Jurkat, Clone E6-1 (cell line): ENCODE results near the gene MRC2.

Source experiments
- DNase-seq: peaks from one replicate; pipeline ENCODE4 v3.0.0-alpha.2; 2011; ENCODE audit warnings: low read depth, low spot score
- H3K4me3 ChIP-seq: 2 replicates; pipeline ENCODE4 v1.5.1; 2011; ENCODE audit warnings: mild to moderate bottlenecking, low read length, control low read depth, moderate library complexity

MRC2 gene

DNA sequence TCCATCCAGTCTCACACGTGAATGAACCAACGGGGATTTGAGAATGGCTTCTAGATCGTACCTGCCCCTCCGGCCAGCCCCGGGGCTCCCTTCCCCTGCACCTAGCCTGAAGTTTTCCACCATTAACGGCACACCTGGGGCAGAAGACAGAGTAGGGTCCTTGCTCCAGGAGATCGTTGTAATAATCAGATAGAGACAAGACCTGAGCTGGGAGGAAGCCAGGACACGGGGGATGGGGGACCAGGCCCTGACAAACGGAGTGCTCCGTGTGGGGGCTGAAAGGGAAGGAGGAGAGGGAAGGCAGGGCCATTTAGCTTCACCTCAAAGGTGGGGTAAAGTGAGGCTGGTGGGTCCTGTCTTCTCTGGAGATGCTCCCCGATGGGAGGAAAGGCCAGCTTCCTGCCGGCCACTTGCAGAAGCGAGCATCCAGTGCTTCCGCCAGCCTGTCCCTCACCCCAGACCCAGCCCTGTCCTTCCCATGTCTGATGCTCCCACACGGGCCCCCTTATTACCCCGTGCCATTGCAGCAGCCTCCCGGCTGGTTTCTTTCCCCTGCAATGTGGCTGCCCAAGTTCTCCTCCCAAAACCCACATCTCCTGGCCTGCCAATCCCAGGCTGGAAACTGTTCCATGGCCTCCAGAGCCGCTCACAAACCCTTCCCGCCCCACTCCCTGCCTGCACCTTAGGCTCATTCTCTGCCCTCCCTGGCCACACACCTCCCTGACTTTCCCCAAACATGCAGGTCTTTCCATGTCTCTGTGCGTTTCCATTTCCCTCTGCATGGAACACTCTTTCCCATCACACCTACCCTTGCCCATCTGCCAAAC lies 79.3 kb downstream of the MRC2 start:
- no peak overlapping the region for H3K4me3 ChIP-seq
- no peak for DNase-seq

- no peak for DNase-seq
- no peak overlapping the region for H3K4me3 ChIP-seq
Observed at GRCh38 chr17:62707425-62707739, 79.9 kb downstream of the MRC2 start.

- H3K4me3 ChIP-seq, result no peak overlapping the region
- no peak for DNase-seq
Observed at GRCh38 chr17:62708587-62708986, 81.1 kb downstream of the MRC2 start.

- no peak overlapping the region for H3K4me3 ChIP-seq
- DNase-seq, result no peak
Observed at GRCh38 chr17:62712171-62712581, 84.7 kb downstream of the MRC2 start.

- no peak for DNase-seq
- H3K4me3 ChIP-seq, result no peak overlapping the region
Observed at GRCh38 chr17:62713086-62713881, 85.8 kb downstream of the MRC2 start.

- H3K4me3 ChIP-seq, result no peak overlapping the region
- DNase-seq, result no peak
Observed at GRCh38 chr17:62714016-62714777, 86.7 kb downstream of the MRC2 start.

DNA sequence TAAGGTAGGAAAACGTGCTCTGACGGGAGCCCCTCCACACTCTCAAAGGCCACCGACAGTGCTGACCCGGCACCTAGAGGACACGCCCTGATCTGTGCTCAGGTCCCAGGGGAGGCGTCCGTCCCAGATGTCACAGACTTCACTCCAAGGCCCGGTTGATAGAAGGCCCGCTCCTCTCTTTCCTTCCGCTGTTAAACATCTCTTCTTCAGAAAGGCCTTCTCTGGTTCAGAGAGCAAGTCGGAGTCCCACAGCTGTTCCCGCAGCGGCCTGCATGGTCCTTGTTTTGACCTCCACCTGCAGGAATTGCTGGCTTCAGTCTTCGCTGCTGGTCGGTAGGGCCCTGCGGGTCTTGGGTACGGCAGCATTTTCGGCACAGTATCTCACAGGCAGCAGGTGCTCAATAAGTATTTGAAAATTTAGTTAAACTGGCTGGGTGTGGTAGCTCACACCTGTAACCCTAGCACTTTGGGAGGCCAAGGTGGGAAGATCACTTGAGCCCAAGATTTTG lies 88.5 kb downstream of the MRC2 start:
- no peak overlapping the region for H3K4me3 ChIP-seq
- no peak for DNase-seq

DNA sequence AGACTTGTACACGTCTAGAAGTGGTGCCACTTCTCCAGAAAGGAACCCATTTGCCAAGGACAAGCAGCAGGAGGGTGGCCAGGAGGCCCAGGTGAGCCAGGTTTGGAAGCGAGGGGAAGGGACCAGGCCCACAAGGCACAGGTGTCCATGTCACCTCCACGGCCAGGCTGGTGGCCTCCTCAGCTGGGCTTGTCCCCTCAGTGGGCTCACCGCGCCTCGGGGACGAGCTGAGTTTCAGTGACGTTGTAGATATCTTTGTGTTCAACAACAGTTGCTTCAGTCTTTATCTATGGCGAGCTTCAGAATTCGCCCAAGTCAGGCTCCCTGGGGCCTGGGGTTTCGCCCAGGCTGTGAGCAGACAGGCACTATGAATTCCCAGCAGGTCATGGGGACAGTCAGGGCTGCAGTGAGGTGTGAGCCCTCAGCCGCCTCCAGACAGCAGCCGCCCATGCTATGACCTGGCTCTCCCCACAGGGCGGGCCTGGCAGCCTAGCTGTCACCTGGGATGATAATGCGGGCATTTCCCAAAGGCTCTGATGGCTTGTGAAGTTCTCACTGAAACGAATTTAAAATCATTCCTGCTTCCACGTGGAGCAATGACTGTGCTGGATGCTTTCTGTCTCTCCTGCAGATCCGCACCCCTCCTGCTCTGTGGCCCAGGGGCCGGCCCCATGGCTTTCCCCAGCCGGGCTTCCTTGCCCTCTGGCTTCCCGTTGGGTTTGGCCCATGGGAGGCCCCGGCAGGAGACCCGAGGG lies 89.5 kb downstream of the MRC2 start:
- H3K4me3 ChIP-seq, result no peak overlapping the region
- DNase-seq, result no peak

DNA sequence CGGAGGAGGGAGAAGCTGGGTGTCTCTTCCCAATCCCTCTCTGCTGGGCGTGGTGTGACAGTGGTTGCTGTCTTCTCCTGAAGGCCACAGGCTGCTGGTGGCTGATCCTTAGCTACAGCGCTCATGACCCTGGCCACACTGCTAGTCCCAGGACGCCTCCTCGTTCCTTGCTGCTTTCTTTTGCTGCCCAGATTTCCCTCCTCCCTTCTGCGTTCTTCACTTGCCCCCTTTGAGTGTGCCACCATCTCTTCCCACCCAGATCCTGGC lies 90.1 kb downstream of the MRC2 start:
- no peak overlapping the region for H3K4me3 ChIP-seq
- DNase-seq, result no peak

GRCh38 chr17:62717889-62718288 lies 90.4 kb downstream of the MRC2 start:
- H3K4me3 ChIP-seq, result no peak overlapping the region

GRCh38 chr17:62718429-62718828 lies 91.0 kb downstream of the MRC2 start:
- no peak overlapping the region for H3K4me3 ChIP-seq
- DNase-seq, result no peak

More at GRCh38 chr17:62717889-62718288, 90.4 kb downstream of the MRC2 start:
- no peak for DNase-seq

- H3K4me3 ChIP-seq, result no peak overlapping the region
- DNase-seq, result no peak
Observed at GRCh38 chr17:62719586-62719985, 92.1 kb downstream of the MRC2 start.

DNA sequence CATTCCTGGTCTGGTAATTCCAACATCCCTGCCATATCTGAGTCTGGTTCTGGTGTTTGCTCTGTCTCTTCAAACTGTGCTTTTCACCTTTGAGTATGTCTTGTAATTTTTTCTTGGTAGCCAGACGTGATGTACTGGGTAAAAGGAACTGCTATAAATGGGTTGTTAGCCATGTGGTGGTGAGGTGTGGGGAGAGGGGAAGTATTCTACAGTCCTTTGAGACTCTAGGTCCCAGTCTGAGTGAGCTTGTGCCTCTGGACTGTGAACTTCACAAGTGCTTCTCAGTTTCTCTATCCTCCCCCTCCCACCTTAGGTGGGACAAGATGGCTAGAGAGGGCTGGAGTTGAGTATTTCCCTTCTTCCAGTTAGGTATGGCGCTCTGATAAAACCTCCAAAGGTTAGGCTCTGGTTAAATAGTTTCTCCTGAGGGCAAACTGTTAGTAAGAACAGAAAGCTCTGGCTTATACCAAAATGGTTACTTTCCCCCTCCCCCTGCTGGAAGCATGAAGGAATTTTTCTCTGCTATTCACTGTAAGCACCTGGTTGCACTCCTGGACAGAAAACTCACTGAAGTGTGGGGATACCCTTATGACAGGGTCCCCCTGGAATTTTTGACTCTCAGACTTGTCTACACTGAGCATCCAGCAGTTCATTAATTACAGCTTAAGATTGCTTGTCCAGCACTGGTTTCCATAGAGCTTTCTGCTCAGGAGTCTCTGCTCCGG lies 92.8 kb downstream of the MRC2 start:
- no peak overlapping the region for H3K4me3 ChIP-seq
- peak; percentile 28 for DNase-seq

DNA sequence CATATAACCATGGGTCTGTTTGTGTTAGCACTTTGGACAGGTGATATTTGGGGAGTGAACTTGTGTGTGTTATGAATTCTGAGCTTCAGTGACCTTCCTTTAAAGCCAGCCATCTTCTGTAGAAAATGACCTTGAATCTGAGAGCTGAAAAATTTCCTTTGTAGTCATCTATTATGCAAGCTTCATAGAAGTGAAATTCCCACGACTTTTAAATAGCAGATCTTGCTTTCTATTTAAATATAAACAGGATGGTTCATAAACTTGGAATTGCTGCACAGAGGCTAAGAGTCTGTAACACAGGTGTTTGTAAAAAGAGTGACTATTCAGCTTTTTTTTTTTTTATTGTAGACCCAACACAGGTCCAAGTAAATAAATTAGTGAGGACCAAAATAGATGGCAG lies 95.2 kb downstream of the MRC2 start:
- H3K4me3 ChIP-seq, result no peak overlapping the region
- DNase-seq, result no peak

DNA sequence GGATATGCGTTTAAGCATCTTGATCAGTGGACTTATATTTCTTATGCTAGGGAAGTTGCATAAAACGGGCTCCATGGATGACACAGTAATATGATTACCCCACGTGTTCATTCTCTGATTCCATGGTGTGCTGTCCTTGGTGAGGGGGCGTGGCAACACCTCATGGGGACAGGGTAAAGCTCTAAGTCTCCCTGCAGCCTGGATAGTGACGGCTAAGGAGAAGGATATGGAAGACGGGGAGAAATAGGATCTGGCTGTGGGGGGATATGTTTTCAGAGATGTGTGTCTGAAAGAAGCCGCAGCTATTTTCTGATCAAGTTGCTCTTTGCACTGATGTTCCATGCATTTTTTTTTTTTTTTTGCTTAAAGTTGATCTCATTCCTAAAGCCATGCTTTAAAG lies 96.4 kb downstream of the MRC2 start:
- no peak overlapping the region for H3K4me3 ChIP-seq
- DNase-seq, result no peak

- no peak overlapping the region for H3K4me3 ChIP-seq
- no peak for DNase-seq
Observed at GRCh38 chr17:62724398-62725146, 97.1 kb downstream of the MRC2 start.

- H3K4me3 ChIP-seq, result no peak overlapping the region
- no peak for DNase-seq
Observed at GRCh38 chr17:62725791-62726249, 98.3 kb downstream of the MRC2 start.
